ENCODE data around the gene BRI3.

BRI3 gene

GRCh38 chr7:98236355-98237185, 44.9 kb upstream of the BRI3 start:
- TF ChIP-seq, protein P1, sequence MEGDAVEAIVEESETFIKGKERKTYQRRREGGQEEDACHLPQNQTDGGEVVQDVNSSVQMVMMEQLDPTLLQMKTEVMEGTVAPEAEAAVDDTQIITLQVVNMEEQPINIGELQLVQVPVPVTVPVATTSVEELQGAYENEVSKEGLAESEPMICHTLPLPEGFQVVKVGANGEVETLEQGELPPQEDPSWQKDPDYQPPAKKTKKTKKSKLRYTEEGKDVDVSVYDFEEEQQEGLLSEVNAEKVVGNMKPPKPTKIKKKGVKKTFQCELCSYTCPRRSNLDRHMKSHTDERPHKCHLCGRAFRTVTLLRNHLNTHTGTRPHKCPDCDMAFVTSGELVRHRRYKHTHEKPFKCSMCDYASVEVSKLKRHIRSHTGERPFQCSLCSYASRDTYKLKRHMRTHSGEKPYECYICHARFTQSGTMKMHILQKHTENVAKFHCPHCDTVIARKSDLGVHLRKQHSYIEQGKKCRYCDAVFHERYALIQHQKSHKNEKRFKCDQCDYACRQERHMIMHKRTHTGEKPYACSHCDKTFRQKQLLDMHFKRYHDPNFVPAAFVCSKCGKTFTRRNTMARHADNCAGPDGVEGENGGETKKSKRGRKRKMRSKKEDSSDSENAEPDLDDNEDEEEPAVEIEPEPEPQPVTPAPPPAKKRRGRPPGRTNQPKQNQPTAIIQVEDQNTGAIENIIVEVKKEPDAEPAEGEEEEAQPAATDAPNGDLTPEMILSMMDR (IDR thresholded peaks at IDR 0.05; ENCODE audit: low read depth, low read length) = no peak
- no peak overlapping the region for H3K4me3 ChIP-seq (ENCODE audit: low read depth, low read length)

GRCh38 chr7:98238076-98238475, 43.4 kb upstream of the BRI3 start:
- TF ChIP-seq, protein P1 (IDR thresholded peaks at IDR 0.05; ENCODE audit: low read depth, low read length) = no peak
- H3K4me3 ChIP-seq (ENCODE audit: low read depth, low read length) = no peak overlapping the region

DNA sequence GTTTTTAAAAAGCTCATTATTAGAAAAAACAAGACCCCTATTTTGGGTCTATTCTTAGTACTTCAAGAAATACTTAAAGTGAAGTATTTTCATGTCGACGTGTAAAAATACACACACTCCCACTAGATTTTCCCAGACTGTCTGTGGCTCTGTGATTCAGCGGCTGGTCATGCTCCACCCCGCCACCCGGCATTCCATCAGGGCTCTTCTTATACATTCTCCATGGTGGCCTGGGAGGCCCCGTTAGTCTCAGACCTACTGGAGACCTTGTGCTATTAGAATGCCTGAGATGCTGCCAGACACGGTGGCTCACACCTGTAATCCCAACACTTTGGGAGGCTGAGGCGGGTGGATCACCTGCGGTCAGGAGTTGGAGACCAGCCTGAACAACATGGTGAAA, 42.5 kb upstream of the BRI3 start:
- H3K4me3 ChIP-seq (ENCODE audit: low read depth, low read length) = no peak overlapping the region
- TF ChIP-seq, protein P1 (IDR thresholded peaks at IDR 0.05; ENCODE audit: low read depth, low read length) = no peak

DNA sequence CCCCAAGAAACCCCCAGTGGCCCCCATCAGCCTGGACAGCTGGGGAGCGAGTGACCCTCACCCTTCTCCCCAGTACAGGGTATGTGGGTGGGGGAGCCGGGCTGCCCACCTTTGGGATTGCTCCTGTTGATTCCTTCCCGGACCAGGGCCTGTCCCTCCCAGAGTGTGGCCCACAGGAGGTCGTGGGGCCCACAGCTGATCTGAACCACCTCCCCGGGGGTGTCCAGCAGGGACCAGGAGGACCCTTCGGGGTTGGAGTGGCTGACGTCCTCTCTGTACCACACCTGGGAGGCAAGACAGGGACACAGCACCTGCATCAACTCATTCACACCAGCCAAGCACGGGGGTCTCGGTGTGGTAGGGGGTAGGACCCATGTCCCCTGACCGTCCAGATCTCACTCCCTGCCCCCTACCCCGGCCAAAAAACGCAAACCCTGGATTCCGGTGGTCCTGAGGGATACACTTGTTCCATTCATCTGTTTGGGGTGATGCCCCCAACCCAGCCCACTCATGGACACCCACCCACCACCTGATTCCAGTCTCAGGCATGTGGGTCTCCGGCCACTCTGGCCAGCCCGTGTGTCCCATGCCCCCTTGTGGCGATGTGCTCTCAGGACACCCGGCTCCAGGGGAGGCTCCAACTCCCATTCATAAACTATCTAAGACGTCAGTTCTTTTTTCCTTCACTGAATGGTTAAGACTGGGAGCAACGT, 40.4 kb upstream of the BRI3 start:
- TF ChIP-seq, protein P1 (IDR thresholded peaks at IDR 0.05; ENCODE audit: low read depth, low read length) = peak; percentile 80

DNA sequence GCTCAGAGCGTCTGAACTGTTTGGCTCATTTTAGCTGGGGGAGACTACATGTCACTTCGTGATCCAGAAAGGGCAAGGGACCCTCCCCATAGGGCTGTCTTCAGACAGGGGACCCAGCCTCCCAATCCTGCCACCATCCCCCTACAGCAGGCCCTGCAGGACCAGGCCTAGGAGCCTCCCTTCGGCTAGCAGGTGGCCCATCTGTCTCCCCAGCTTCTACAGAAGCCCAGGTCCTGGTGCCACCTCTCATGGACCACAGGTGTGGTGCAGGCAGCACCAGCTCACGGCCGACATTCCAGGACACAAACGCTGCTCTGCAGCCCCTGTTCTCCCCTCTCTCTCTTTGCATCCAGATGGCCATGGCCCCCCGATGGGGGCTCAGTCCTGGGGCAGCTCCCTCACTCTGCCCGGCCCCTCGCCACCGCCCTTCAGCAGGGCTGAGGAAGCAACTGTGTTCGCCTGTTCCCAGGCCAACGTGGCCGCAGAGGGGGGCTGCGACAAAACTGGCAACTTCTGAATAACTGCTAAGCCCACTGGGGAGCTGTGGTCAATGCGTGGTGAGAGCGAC, 39.7 kb upstream of the BRI3 start:
- no peak overlapping the region for H3K4me3 ChIP-seq (ENCODE audit: low read depth, low read length)
- TF ChIP-seq, protein P1 (IDR thresholded peaks at IDR 0.05; ENCODE audit: low read depth, low read length) = no peak

More for the DNA sequence above, 40.4 kb upstream of the BRI3 start:
- no peak overlapping the region for H3K4me3 ChIP-seq (ENCODE audit: low read depth, low read length)

DNA sequence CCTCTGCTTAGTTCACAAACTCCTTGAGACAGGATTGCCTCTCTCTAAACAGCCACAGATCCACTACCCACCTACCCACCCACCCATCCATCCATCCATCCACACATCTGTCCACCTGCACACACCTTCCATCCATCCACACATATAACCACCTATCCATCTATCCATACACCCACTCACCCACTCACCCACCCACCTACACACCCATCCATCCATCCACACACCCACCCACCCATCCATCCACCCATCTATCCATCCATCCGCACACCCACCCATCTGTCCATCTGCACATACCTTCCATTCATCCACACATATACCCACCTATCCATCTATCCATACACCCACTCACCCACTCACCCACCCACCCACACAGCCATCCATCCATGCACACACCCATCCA, 39.1 kb upstream of the BRI3 start:
- TF ChIP-seq, protein P1 (IDR thresholded peaks at IDR 0.05; ENCODE audit: low read depth, low read length) = no peak
- H3K4me3 ChIP-seq (ENCODE audit: low read depth, low read length) = no peak overlapping the region

DNA sequence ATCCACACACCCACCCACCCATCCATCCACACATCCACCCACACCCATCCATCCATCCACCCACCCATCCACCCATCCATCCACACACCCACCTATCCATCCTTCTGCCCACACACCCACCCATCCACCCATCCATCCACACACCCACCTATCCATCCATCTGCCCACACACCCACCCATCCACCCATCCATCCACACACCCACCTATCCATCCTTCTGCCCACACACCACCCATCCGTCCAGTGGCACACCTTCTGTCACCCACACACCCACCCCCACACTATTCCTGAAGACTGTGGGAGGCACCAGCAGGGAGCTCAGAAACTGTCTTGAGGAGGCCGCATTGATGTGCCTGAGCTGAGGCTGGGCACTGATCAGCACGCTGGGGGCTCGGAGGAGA, 38.6 kb upstream of the BRI3 start:
- H3K4me3 ChIP-seq (ENCODE audit: low read depth, low read length) = no peak overlapping the region
- TF ChIP-seq, protein P1 (IDR thresholded peaks at IDR 0.05; ENCODE audit: low read depth, low read length) = no peak
